Muscle layer of duodenum (tissue), 2 donors: ENCODE measurements around the gene WNK2.

Source experiments
- H3K27ac ChIP-seq: one replicate; pipeline ENCODE4 v1.7.0; 2013; ENCODE audit warnings: mild to moderate bottlenecking, low read length
- H3K27me3 ChIP-seq: one replicate; pipeline ENCODE4 v1.7.0; 2013; ENCODE audit warnings: low read depth, mild to moderate bottlenecking, control low read depth, low read length
- H3K36me3 ChIP-seq, 2 donors: one replicate each; pipeline ENCODE4 v1.7.0; 2013; ENCODE audit warnings: low read length in 2 of 2, control low read depth in 1 of 2, mild to moderate bottlenecking in 1 of 2; ENCODE audit not compliant: insufficient read depth in 2 of 2, control insufficient read depth in 1 of 2
- H3K4me1 ChIP-seq, 2 donors: one replicate each; pipeline ENCODE4 v1.7.0; 2013; ENCODE audit warnings: low read length in 2 of 2, mild to moderate bottlenecking in 2 of 2, control low read depth in 1 of 2, moderate library complexity in 1 of 2; ENCODE audit not compliant: insufficient read depth in 2 of 2, control insufficient read depth in 1 of 2
- H3K4me3 ChIP-seq, 2 donors: one replicate each; pipeline ENCODE4 v1.7.0; 2013; ENCODE audit warnings: low read length in 2 of 2, low read depth in 1 of 2, mild to moderate bottlenecking in 1 of 2
- H3K9me3 ChIP-seq, 2 donors: one replicate each; pipeline ENCODE4 v1.7.0; 2013; ENCODE audit warnings: low read length in 2 of 2, control low read depth in 1 of 2, mild to moderate bottlenecking in 1 of 2; ENCODE audit not compliant: control insufficient read depth in 1 of 2
- donor health status: healthy.

Gene WNK2

DNA sequence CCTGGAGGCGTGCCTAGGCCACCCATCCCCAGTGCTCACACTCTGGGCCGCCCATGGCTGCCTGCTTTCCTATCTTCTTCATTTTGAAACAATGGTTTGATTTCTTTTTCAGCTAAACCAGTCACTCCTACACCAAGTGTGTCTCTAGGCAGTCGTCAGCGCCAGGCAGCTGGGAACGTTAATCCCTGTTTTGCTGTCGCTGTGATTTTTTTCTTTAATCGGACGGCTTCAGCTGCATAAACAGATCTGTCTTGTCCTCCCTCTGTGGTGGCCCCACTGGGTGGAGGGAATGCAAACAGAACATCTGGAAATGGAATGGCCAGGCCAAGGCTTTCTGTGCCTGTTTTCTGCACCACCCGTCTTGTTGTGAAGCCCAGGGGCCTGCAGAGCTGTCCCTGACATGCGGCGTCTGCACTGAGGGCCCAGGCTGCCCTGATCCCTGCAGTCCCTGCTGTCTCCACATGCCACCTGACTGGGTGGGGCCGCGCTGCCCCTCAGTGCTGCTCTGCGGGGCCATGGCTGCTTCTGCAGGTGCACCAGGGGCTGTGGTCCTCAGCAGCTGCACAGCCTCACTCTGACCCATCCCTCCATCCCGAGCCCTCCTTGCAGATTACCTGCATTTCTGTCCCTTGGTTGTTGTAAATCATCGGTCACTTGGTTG is 51.5 kb downstream of the WNK2 start:
- H3K4me3 ChIP-seq, result no peak overlapping the region
- H3K27ac ChIP-seq, result no peak overlapping the region
- H3K27me3 ChIP-seq, result no peaks in the 10 kb centered on the region
- H3K36me3 ChIP-seq, result peaks cover 0 to 4% of the 10 kb centered on the region in 2 donors
- H3K4me1 ChIP-seq, result peaks cover 0 to 16% of the 10 kb centered on the region in 2 donors
- H3K9me3 ChIP-seq, result no peaks in the 10 kb centered on the region

- H3K27ac ChIP-seq, result no peak overlapping the region
- H3K27me3 ChIP-seq, result no peaks in the 10 kb centered on the region
- peaks cover 0 to 6% of the 10 kb centered on the region in 2 donors for H3K4me1 ChIP-seq
- no peaks in the 10 kb centered on the region for H3K9me3 ChIP-seq
- peaks cover 0 to 4% of the 10 kb centered on the region in 2 donors for H3K36me3 ChIP-seq
- H3K4me3 ChIP-seq, result no peak overlapping the region
Observed at GRCh38 chr9:93236541-93237206, 52.7 kb downstream of the WNK2 start.

GRCh38 chr9:93237540-93237939 is 53.6 kb downstream of the WNK2 start:
- H3K4me3 ChIP-seq, result no peak overlapping the region
- H3K4me1 ChIP-seq, result peaks cover 0 to 6% of the 10 kb centered on the region in 2 donors
- H3K9me3 ChIP-seq, result no peaks in the 10 kb centered on the region
- H3K27me3 ChIP-seq, result no peaks in the 10 kb centered on the region
- peaks cover 0 to 4% of the 10 kb centered on the region in 2 donors for H3K36me3 ChIP-seq
- H3K27ac ChIP-seq, result no peak overlapping the region

GRCh38 chr9:93238953-93239925 is 55.3 kb downstream of the WNK2 start:
- Histone ChIP-seq H3K27ac (no peak overlapping the region), H3K4me1 (peaks cover 0 to 6% of the 10 kb centered on the region in 2 donors), H3K4me3 (no peak overlapping the region), H3K36me3 (peaks cover 0 to 4% of the 10 kb centered on the region in 2 donors), H3K27me3 (no peaks in the 10 kb centered on the region), H3K9me3 (no peaks in the 10 kb centered on the region)

- Histone ChIP-seq H3K27me3 (no peaks in the 10 kb centered on the region), H3K4me3 (no peak overlapping the region), H3K4me1 (peaks cover 0 to 1% of the 10 kb centered on the region in 2 donors), H3K27ac (no peak overlapping the region), H3K36me3 (peaks cover 0 to 4% of the 10 kb centered on the region in 2 donors), H3K9me3 (no peaks in the 10 kb centered on the region)
Observed at GRCh38 chr9:93240891-93241334, 57.0 kb downstream of the WNK2 start.

- Histone ChIP-seq H3K4me3 (no peak overlapping the region), H3K27ac (no peak overlapping the region), H3K9me3 (no peaks in the 10 kb centered on the region), H3K27me3 (no peaks in the 10 kb centered on the region), H3K4me1 (no peaks in the 10 kb centered on the region), H3K36me3 (peaks cover 4% of the 10 kb centered on the region in 2 donors)
Observed at GRCh38 chr9:93243112-93243511, 59.2 kb downstream of the WNK2 start.

- H3K27me3 ChIP-seq, result no peaks in the 10 kb centered on the region
- H3K4me1 ChIP-seq, result no peaks in the 10 kb centered on the region
- H3K36me3 ChIP-seq, result peaks cover 4% of the 10 kb centered on the region in 2 donors
- no peak overlapping the region for H3K4me3 ChIP-seq
- no peaks in the 10 kb centered on the region for H3K9me3 ChIP-seq
- no peak overlapping the region for H3K27ac ChIP-seq
Observed at GRCh38 chr9:93244101-93244500, 60.2 kb downstream of the WNK2 start.

- H3K27me3 ChIP-seq, result no peaks in the 10 kb centered on the region
- H3K36me3 ChIP-seq, result peaks cover 4% of the 10 kb centered on the region in 2 donors
- H3K4me1 ChIP-seq, result no peaks in the 10 kb centered on the region
- H3K9me3 ChIP-seq, result no peaks in the 10 kb centered on the region
- no peak overlapping the region for H3K4me3 ChIP-seq
- H3K27ac ChIP-seq, result no peak overlapping the region
Observed at GRCh38 chr9:93244510-93245436, 60.8 kb downstream of the WNK2 start.

DNA sequence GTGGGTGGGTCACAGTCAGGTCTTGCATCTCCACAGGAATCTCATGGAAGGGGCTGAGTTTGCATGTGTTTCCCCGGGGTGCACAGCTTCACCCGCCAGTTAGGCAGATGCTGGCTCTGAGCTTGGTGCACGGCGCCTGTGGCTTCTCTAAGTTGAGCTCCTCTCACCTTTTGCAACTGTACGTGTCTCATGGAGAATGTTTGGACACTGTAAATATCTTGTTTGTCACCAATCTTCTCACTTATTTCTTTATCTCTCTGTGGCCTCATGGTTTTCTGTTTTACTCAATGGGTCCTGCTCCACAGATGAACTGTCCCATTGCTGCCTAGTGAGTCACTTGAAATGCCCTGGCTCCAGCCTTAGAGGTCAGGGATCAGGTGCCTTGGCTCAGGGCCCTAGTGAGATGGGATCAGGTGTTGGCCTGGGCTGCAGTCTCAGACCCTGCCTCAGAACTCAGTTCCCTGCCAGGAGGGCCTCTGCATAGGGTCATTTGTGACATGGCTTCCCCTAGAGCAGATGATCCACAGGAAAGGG is 61.6 kb downstream of the WNK2 start:
- H3K27ac ChIP-seq, result no peak overlapping the region
- H3K4me3 ChIP-seq, result no peak overlapping the region
- no peaks in the 10 kb centered on the region for H3K4me1 ChIP-seq
- H3K27me3 ChIP-seq, result no peaks in the 10 kb centered on the region
- H3K36me3 ChIP-seq, result peaks cover 0 to 4% of the 10 kb centered on the region in 2 donors
- no peaks in the 10 kb centered on the region for H3K9me3 ChIP-seq

DNA sequence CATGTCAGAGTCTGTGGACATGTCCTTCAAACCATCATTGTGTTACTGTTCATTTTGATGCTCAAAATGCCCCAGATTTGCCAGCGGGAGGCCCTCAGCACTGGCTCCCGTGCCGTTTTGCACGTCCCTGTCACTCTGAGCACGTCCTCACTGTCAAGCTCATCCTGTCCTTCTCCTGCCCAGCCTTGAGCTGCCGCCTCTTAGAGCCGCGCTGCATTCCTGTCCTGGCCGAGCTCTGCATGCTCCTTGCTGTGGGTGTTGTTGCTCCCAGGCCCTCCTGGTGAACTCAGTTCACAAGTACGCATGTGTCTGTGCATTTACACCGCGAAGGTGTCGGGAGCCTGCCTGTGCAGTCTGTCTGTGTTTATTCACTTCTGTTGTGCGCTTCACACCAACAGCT is 62.2 kb downstream of the WNK2 start:
- no peaks in the 10 kb centered on the region for H3K9me3 ChIP-seq
- H3K27ac ChIP-seq, result no peak overlapping the region
- H3K4me1 ChIP-seq, result no peaks in the 10 kb centered on the region
- no peaks in the 10 kb centered on the region for H3K27me3 ChIP-seq
- H3K36me3 ChIP-seq, result peaks cover 0 to 4% of the 10 kb centered on the region in 2 donors
- no peak overlapping the region for H3K4me3 ChIP-seq
